HS-5 (cell line): ENCODE data around the gene LYG2.
"Not testable (repeated sequence)": the region's sequence is repeated elsewhere in the genome, so short reads cannot be mapped to it uniquely, and the experiment has no call there.

Experiments used
- DNase-seq: peaks from one replicate; pipeline ENCODE4 v3.0.0-alpha.2; 2012; ENCODE audit warnings: low read depth

Gene LYG2

GRCh38 chr2:99255491-99256318 lies at the start of gene LYG2:
Gene LYG2 (minus strand): TSS chr2:99255666. CDS start chr2:99254260, 1,406 bp downstream.
- DNase-seq = no peak

DNA sequence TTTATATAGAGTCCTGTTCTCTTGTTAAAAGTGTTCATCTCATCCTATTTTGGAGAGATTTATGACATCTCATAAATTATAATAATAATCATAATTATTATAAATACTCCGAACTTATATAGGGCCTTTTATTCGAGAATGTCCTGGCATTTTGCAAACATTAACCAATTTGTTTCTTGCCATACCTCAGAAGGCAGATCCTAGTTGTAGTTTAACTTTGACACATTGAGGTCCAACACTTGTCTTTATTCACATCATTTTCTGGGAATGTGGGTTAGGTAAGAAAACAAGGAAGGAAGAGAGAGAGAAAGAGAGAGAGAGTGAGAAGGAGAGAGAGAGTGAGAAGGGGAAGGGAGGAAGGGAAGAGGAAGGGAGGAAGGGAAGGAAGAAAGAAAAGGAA lies 45.6 kb upstream of the LYG2 start, which contains the start of gene LYG1:
Gene LYG1, minus strand, starts transcription at position 101 of the 400 bp plus-strand sequence. CDS start 5,527 bp downstream, outside the sequence.
- not testable (repeated sequence) for DNase-seq

DNA sequence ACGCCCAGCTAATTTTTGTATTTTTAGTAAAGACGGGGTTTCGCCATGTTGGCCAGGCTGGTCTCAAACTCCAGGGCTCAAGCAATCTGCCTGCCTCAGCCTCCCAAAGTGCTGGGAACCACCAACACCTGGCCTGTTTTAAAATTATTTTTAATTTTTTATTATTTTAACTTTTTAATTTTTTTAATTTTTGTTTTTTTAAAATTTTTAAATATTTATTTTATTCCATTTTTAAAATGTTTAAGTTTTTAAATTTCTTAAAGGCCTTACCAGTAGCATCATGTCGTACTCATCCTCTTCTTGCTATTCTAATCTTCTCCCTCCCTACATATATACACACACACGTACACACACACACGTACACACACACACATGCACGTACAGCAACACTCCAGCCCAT lies 44.1 kb upstream of the LYG2 start:
- no peak for DNase-seq

DNA sequence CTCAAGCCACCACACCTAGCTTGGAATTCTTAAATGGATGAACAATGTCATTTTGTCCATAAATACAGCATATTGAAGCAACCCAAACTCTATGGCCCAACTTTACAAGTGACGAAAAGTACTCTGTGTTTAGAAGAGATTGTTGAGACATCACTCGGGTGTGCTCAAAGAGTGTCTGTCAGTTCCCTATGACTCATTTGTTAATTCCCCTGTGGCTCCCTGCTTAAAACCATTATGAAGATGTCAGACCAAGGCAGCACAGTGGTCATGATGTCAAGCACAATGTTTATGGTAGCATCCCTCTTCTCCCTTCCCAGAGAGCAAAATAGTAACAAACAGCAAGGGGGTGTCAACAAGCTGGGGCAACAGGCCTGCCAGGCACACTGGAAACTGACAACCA lies 42.5 kb upstream of the LYG2 start:
- DNase-seq = peak; percentile 26

GRCh38 chr2:99285526-99285925 lies 30.1 kb upstream of the LYG2 start:
- no peak for DNase-seq

GRCh38 chr2:99279969-99280695 lies 24.7 kb upstream of the LYG2 start:
- no peak for DNase-seq

- peak; percentile 94 for DNase-seq
Measured at GRCh38 chr2:99278793-99279291, 23.4 kb upstream of the LYG2 start.

DNA sequence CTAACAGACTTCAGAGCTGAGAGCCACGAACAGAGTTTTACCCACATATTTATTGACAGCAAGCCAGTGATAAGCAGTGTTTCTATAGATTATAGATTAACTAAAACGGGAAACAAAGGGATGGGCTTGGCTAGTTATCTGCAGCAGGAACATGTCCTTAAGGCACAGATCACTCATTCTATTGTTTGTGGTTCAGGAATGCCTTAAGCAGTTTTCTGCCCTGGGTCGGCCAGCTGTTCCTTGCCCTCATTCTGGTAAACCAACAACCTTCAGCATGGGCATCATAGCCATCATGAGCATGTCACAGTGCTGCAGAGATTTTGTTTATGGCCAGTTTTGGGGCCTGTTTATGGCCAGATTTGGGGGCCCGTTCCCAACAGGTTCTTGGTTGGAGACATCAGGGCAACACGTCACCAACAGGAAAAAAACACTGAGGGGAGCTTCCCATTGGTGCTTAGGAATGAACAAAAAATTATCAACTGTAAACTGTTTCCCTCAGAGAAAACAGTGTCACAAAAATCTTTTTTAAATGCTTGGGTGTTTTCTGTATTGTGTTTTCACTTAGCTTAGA lies 22.8 kb upstream of the LYG2 start:
- not testable (repeated sequence) for DNase-seq

DNA sequence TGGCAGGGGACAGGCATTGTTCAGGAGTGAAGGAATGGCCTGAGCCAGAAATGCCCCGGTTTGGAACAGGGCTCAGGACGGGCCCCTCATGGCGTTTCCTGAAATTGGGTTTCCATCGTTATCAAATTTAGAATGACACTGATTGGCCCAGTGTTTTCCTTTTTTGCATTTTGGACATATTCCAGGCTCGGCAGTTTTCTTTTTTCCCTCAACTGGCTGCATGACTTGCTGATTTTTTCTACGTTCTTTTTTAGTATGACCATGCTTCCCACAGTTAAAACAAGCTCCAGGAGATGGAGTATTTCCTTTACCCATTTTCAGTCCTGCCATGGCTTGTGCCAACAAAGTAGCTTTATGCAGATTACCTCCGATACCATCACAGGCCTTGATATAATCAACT lies 20.4 kb upstream of the LYG2 start:
- no peak for DNase-seq

DNA sequence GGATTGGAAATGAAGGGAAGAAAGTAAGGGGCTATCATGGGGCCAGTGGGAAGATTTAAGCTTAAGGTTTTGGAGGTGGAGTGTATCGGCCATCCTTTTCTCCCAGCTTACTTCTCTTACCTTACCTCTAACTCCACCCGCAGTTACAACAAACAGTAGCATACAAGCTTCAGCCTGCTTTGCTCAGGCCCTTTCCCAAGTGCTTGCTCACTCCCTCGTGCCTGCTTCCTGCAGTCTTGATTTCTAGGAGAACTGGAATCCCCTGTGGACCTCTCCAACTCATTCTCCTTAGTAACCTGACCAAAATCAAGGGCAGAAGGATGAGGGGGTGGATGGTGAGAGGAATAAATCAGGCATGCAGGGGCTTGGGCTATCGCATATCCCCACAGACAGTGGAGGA lies 5.8 kb upstream of the LYG2 start:
- DNase-seq = no peak

GRCh38 chr2:99260184-99260583 lies 4.7 kb upstream of the LYG2 start:
- DNase-seq = no peak

DNA sequence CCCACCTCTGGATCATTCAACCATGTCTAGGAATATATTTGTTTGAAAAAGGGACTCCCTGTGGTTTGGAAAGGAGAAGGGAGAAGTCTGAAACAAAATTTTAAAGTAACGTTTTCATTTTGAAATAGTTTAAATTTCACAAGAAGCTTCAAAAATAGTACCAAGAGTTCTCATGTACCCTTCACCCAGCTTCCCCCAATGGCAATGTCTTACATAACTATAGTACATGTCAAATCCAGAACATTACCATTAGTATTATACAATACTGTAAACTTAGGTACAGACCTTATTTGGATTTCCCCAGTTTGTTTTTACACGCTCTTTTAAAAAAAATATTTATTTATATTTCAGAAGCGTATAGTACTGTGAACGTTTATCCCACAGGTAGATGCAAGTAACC lies 4.0 kb upstream of the LYG2 start:
- DNase-seq = no peak

DNA sequence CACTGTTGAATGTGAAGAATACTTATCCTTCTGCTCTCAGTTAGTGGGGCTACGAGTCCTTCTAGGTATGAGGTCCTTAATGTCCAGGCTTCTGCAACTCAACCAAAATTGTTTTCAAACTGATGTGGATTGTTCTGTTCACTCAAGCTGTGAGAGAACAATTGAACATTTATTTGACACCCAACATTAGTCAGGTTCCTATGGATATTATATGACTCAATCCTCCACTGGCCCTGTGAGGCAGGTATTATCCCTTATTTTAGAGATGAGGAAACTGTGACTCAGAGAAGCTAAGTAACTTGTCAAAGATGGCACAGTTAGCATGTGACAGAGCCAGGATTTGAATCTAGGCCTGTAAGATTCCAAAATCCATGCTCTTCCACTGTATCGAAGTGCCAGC lies 1.2 kb upstream of the LYG2 start:
- peak; percentile 40 for DNase-seq

- DNase-seq = no peak
Measured at GRCh38 chr2:99249951-99250350, 5.5 kb downstream of the LYG2 start.

DNA sequence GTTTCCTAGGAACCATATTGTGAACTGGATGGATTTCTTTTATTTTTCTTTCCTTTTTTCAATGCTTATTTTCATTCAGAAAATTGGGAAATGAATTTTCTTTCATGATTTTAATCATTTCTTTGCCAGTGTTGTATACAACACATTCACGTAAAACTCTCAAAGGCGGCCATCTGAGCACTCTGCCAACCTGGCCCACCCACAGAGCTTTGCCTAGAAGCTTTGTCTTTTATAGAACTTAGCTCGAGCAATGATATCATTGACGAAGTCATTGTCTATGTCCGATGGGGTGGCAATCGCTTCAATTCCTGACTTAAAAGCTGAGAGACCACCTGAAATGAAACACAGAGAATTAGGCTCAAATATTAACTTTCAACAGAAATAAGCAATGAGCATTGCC lies 13.3 kb downstream of the LYG2 start:
- DNase-seq = no peak

- DNase-seq = no peak
Measured at GRCh38 chr2:99240431-99240830, 15.0 kb downstream of the LYG2 start.

DNA sequence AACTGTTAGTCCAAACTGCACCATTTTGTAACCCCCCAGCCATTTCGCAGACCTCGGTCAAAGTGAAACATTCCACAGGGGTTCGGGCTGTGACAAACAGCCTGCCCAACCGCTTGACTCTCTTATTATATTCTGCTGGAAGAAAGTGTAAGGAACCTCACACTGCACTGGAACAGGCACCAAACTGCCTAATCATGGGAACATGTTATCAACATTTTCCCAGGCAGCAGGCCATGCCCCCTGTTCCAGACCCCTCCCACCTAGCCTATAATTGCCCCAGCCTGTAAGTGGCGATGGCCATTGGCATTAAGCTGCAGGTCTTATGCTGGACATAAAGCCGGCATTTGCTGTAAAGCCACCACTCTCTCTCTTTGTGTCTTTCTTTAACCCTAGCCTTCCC lies 16.9 kb downstream of the LYG2 start:
- DNase-seq = no peak

GRCh38 chr2:99233177-99233576 lies 22.3 kb downstream of the LYG2 start:
- DNase-seq = not testable (repeated sequence)

DNA sequence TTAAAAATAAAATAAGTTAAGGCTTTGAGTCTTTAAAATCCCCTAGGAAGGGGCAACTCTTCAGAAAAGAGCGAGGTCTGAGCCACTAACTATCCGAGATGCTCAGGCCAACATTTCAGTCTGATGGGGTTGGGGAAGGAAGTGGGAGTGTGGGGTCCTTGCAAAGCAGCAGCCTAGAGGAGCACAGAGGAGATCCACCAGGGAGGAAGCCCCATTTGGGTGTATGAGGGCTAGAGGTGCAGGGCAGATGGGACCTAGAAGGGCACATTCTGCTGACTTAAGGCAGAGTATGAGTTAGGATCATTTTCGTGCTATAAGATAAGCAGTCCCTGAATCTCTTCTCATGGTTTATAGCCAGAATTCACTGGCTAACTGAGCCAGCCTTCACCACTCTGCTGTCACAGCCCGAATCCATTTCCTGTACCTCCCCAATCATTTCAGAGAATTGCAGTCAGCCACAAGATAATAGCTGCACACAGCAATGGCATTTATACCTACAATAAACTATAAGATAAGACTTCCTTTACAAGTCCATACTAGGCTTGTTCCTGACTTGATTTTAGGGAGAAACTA lies 37.5 kb downstream of the LYG2 start:
- no peak for DNase-seq

GRCh38 chr2:99216096-99216495 lies 39.4 kb downstream of the LYG2 start:
- no peak for DNase-seq

GRCh38 chr2:99205491-99205890 lies 50.0 kb downstream of the LYG2 start:
- DNase-seq = no peak

DNA sequence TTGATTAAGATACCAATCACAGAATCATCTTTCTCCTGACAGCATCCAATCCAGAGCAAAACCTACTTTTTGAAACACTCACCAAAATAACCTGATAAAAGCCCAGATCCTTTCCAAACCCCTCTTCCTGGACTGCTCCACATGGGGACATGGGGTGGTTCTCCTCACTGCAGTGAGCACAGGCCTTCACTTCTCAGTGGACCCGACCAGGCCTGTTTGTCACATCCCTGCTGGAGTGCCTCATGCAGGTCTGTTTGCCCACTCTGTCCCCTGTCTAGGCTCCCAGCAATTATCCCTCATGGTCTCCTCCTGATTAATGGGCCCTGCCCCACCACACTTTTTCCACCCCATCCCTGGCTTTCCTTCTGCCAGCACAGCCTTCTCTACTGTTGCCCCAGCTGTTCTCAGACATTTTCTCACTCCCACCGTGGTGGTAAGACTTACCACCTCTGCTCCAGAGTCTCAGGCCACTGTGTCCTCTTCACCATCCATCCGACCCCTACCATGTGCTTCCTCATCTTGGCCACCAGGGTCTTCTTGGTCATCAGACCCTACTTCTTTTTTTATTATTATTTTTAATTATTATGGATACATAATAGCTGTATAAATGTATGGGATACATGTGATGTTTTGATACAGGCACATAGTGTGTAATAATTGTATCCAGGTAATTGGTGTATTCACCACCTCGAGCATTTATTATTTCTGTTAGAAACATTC lies 53.3 kb downstream of the LYG2 start:
- DNase-seq = no peak
